ENCODE results near the gene FKBP3. TPM values are rescaled to one million over a fixed set of nuclear protein-coding genes. Genes with fewer than 3 reads are reported as not detected.

FKBP3 gene
- total and polyA plus RNA-seq, 2 of the 8 experiments (the other 6 are each of a cell fraction or from before 2014, with no cell fraction given): 36.0 to 149 TPM

GRCh38 chr14:45125754-45126153 is 8.5 kb downstream of the FKBP3 start (continued):
- TF ChIP-seq CHD1 (IDR thresholded peaks at IDR 0.05; ENCODE audit: low read depth, low read length): no peak

Measured in H1 (cell line).